ENCODE data around the gene AP2S1.
A peak's percentile ranks its signal among the peaks of the same experiment; 100 is the strongest.

The AP2S1 gene

DNA sequence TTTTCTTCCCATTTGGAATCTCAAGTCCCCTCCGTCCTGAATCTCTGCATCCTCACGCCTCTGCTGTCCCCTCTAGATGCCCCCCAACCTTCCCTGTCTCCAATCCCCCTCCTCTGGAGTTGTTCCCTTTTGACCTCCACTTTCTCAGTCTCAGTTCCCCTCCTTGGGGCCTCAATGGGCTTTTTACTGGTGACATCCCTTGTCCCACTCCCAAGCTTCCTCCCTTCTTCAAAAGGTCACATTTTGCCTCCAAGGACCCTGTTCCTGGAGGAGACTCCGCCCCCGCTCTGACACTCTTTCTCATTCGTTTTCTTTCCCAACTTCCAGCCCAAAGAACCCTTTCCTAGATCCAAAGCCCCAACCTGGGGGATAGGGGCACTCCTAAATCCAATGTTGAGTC, 1.0 kb downstream of the AP2S1 start:
- H3K4me3 ChIP-seq (ENCODE audit: low read depth, low read length), result peak overlapping the region; percentile 97
- TF ChIP-seq, protein P1, sequence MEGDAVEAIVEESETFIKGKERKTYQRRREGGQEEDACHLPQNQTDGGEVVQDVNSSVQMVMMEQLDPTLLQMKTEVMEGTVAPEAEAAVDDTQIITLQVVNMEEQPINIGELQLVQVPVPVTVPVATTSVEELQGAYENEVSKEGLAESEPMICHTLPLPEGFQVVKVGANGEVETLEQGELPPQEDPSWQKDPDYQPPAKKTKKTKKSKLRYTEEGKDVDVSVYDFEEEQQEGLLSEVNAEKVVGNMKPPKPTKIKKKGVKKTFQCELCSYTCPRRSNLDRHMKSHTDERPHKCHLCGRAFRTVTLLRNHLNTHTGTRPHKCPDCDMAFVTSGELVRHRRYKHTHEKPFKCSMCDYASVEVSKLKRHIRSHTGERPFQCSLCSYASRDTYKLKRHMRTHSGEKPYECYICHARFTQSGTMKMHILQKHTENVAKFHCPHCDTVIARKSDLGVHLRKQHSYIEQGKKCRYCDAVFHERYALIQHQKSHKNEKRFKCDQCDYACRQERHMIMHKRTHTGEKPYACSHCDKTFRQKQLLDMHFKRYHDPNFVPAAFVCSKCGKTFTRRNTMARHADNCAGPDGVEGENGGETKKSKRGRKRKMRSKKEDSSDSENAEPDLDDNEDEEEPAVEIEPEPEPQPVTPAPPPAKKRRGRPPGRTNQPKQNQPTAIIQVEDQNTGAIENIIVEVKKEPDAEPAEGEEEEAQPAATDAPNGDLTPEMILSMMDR (IDR thresholded peaks at IDR 0.05; ENCODE audit: low read depth, low read length, missing control alignments), result no peak
- no peak for DNase-seq (ENCODE audit: low read depth)
- in situ Hi-C loops (cut with HindIII; ENCODE audit: low sequenced_read_pairs), result loop anchor here (5.0 kb wide), 1 partner anchor 102 kb away; the partner anchor contains the start of genes FKRP and STRN4

GRCh38 chr19:46848389-46848788, 2.3 kb downstream of the AP2S1 start:
- TF ChIP-seq, protein P1 (IDR thresholded peaks at IDR 0.05; ENCODE audit: low read depth, low read length, missing control alignments), result no peak
- no peak for DNase-seq (ENCODE audit: low read depth)
- in situ Hi-C loops (cut with HindIII; ENCODE audit: low sequenced_read_pairs), result loop anchor here (5.0 kb wide), 1 partner anchor 101 kb away; the partner anchor contains the start of genes FKRP and STRN4
- no peak overlapping the region for H3K4me3 ChIP-seq (ENCODE audit: low read depth, low read length)

DNA sequence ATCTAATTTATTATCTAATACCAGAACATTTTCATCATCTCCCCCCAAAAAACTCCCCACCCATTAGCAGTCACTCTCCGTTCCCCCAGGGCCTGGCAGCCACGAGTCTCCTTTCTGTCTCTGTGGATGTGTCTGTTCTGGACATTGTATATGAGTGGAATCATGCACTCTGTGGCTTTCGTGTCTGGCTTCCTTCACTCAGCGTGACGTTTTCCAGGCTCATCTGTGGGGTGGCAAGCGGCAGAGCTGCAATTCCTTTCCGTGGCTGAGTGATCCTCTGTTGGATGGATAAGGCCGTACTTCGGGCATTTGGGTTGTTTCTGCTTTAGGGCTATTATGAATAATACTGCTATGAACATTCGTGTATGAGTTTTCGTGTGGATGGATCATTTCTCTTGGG, 3.1 kb downstream of the AP2S1 start:
- no peak overlapping the region for H3K4me3 ChIP-seq (ENCODE audit: low read depth, low read length)
- DNase-seq (ENCODE audit: low read depth), result no peak
- TF ChIP-seq, protein P1 (IDR thresholded peaks at IDR 0.05; ENCODE audit: low read depth, low read length, missing control alignments), result no peak
- in situ Hi-C loops (cut with HindIII; ENCODE audit: low sequenced_read_pairs), result loop anchor here (5.0 kb wide), 1 partner anchor 100 kb away; the partner anchor contains the start of genes FKRP and STRN4

DNA sequence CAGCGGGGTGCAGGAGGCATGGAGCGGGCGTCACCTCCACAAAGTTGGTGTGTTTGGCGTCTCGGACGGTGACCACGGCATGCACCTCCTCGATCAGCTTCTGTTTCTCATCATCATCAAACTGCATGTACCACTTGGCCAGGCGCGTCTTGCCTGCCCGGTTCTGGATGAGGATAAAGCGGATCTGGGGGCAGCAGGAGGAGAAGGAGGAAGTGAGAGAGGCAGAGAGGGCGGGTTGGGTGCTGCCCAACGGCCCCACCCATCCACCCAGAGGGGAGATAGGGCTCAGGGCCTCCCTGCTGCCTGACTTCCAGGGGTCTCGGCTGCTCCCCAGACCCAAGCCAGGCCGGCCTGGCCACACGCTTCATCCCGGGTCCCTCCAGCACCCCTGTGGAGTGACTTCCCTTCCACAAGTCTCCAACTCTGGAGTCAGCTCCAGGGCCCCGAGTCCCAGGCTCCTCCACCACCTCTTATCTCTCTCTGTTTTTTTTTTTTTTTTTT, 4.6 kb downstream of the AP2S1 start:
- TF ChIP-seq, protein P1 (IDR thresholded peaks at IDR 0.05; ENCODE audit: low read depth, low read length, missing control alignments), result no peak
- in situ Hi-C loops (cut with HindIII; ENCODE audit: low sequenced_read_pairs), result loop anchor here (5.0 kb wide), 1 partner anchor 99 kb away; the partner anchor contains the start of genes FKRP and STRN4
- no peak for DNase-seq (ENCODE audit: low read depth)
- H3K4me3 ChIP-seq (ENCODE audit: low read depth, low read length), result no peak overlapping the region

DNA sequence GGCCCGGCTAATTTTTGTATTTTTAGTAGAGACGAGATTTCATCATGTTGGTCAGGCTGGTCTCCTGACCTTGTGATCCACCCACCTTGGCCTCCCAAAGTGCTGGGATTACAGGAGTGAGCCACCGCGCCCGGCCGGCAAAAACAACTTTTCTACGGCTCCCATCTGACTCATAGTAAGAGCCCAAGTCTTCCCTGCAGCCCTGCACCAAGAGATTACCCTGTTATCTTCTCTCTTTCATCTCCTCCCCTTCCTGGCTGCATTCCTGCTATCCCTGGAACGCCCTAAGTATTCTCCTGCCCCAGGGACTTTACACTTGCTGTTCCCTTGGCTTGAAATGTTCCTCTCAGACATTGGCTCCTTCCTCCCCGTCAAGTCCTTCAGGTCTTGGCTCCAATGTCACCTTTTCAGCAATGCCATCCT, 6.6 kb downstream of the AP2S1 start:
- H3K4me3 ChIP-seq (ENCODE audit: low read depth, low read length), result no peak overlapping the region
- TF ChIP-seq, protein P1 (IDR thresholded peaks at IDR 0.05; ENCODE audit: low read depth, low read length, missing control alignments), result no peak
- in situ Hi-C loops (cut with HindIII; ENCODE audit: low sequenced_read_pairs), result no loop called here
- DNase-seq (ENCODE audit: low read depth), result no peak

DNA sequence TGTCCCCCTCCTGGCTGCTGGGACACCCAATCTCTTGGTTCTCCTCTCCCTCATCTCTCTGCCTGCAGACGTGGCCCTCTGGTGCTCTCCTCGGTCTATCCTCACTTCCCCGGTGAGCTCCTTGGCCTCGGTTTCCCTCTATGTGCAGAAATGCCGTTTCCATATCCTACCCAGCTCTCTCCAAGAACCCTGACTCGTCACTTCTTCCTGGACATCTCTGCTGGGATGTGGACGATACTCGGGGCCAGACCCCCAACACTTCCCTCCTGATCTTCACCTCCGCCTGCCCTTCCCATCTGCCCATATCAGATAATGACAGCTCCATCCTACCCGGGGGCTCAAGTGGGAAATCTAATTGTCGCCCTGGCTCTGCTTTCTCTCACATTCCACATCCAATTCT, 7.9 kb downstream of the AP2S1 start:
- DNase-seq (ENCODE audit: low read depth), result no peak
- TF ChIP-seq, protein P1 (IDR thresholded peaks at IDR 0.05; ENCODE audit: low read depth, low read length, missing control alignments), result no peak
- in situ Hi-C loops (cut with HindIII; ENCODE audit: low sequenced_read_pairs), result no loop called here
- no peak overlapping the region for H3K4me3 ChIP-seq (ENCODE audit: low read depth, low read length)
